A549 (cell line): ENCODE results near the gene ACD. TPM values are rescaled to one million over a fixed set of nuclear protein-coding genes. Genes with fewer than 3 reads are reported as not detected.

ENCODE experiments used
- ATAC-seq, 2 experiments: fragments of 200-7000 bp in 1 of 2; fragments of >200 bp in 1 of 2; cut with Nextera tagmentation in 1 of 2; cut with Tn5 transposase in 1 of 2; 3 replicates each; pipeline versions ENCODE4 v1.8.0 to v1.9.1; 2018 to 2020; ENCODE audit warnings: mild to moderate bottlenecking in 1 of 2, moderate library complexity in 1 of 2
- CTCF ChIA-PET: fragments of 300-600 bp; sonication (Branson Sonifier 250); formaldehyde crosslinking; extraction: SDS; loops from one replicate; lab custom pipeline; 2021; ENCODE audit warnings: antibody characterized with exemption, inconsistent platforms; lab: Yijun Ruan, JAX
- POLR2A ChIA-PET: fragments of 350-600 bp; formaldehyde crosslinking; extraction: SDS; loops from one replicate; lab custom pipeline; 2021; ENCODE audit warnings: antibody characterized with exemption, inconsistent platforms; lab: Yijun Ruan, JAX
- DNase-seq, 2 experiments: peaks; one replicate each; pipeline versions ENCODE4 v3.0.0 to v3.0.0-alpha.2; 2011 to 2016; ENCODE audit warnings: low read depth in 1 of 2, low spot score in 1 of 2
- FAIRE-seq: peaks from 2 replicates; lab custom pipeline; 2011; peaks lifted over from hg19 to GRCh38; lab: Jason Lieb, UNC
- H3K27ac ChIP-seq, 2 experiments: fragments of >200 bp; sonication (Bioruptor Twin); formaldehyde crosslinking; 3 replicates each; pipeline ENCODE4 v1.5.1; 2016 to 2017
- H3K4me1 ChIP-seq: fragments of >200 bp; sonication (Bioruptor Twin); formaldehyde crosslinking; 3 replicates; pipeline ENCODE4 v1.6.1; 2016
- H3K4me2 ChIP-seq: fragments of >200 bp; sonication (Bioruptor Twin); formaldehyde crosslinking; 3 replicates; pipeline ENCODE4 v1.6.1; 2016
- H3K4me3 ChIP-seq: fragments of >200 bp; sonication (Bioruptor Twin); formaldehyde crosslinking; 3 replicates; pipeline ENCODE4 v1.5.1; 2016
- H3K9me3 ChIP-seq: fragments of >200 bp; sonication (Bioruptor Twin); formaldehyde crosslinking; 3 replicates; pipeline ENCODE4 v1.6.1; 2016
- BHLHE40 ChIP-seq: IDR thresholded peaks from 2 replicates; pipeline ENCODE4 v1.6.1; 2012; ENCODE audit warnings: low read depth, low read length, inconsistent platforms
- CBX2 ChIP-seq: fragments of 200-600 bp; sonication (generic); IDR thresholded peaks from 2 replicates; pipeline ENCODE4 v1.6.1; 2016; ENCODE audit warnings: low read depth, mild to moderate bottlenecking, borderline replicate concordance
- CBX8 ChIP-seq: fragments of 200-600 bp; sonication (generic); IDR thresholded peaks from 2 replicates; pipeline ENCODE4 v1.6.1; 2016
- CEBPB ChIP-seq, 2 experiments: fragments of >200 bp in 1 of 2; sonication (Bioruptor Twin) in 1 of 2; formaldehyde crosslinking in 1 of 2; IDR thresholded peaks; 2 replicates each; pipeline ENCODE4 v1.6.1; 2012 to 2016
- CHD2 ChIP-seq: fragments of 150-350 bp; IDR thresholded peaks from 2 replicates; pipeline ENCODE4 v1.6.1; 2014; ENCODE audit warnings: low read length; ENCODE audit not compliant: partially characterized antibody
- CTCF ChIP-seq: fragments of >200 bp; sonication (Bioruptor Twin); formaldehyde crosslinking; IDR thresholded peaks from 3 replicates; pipeline ENCODE4 v1.5.1; 2016
- EHF ChIP-seq: fragments of 250-450 bp; sonication (Bioruptor Pico); IDR thresholded peaks from 2 replicates; pipeline ENCODE4 v1.5.0; 2020; ENCODE audit warnings: mild to moderate bottlenecking
- FOSB ChIP-seq: fragments of 250-450 bp; sonication (Bioruptor Pico); IDR thresholded peaks from 2 replicates; pipeline ENCODE4 v1.5.0; 2020; ENCODE audit warnings: mild to moderate bottlenecking, moderate library complexity
- HEYL ChIP-seq: fragments of 250-450 bp; sonication (Bioruptor Pico); IDR thresholded peaks from 2 replicates; pipeline ENCODE4 v1.8.0; 2021; ENCODE audit warnings: mild to moderate bottlenecking, moderate library complexity
- HOXA7 ChIP-seq: fragments of 250-450 bp; sonication (Bioruptor Pico); IDR thresholded peaks from 2 replicates; pipeline ENCODE4 v1.5.0; 2020; ENCODE audit warnings: mild to moderate bottlenecking, moderate library complexity
- HOXB5 ChIP-seq: fragments of 250-450 bp; sonication (Bioruptor Pico); IDR thresholded peaks from 2 replicates; pipeline ENCODE4 v1.5.0; 2020; ENCODE audit warnings: mild to moderate bottlenecking, moderate library complexity
- JUN ChIP-seq, 2 experiments: fragments of >200 bp; sonication (Bioruptor Twin); formaldehyde crosslinking; IDR thresholded peaks; 2 replicates in 1 of 2; 3 replicates in 1 of 2; pipeline ENCODE4 v1.6.1; 2016 to 2017
- KDM1A ChIP-seq: fragments of 200-600 bp; sonication (generic); IDR thresholded peaks from 2 replicates; pipeline ENCODE4 v1.6.1; 2016; ENCODE audit warnings: low read depth, mild to moderate bottlenecking
- KDM5A ChIP-seq: fragments of 200-600 bp; sonication (generic); IDR thresholded peaks from 2 replicates; pipeline ENCODE4 v1.6.1; 2016; ENCODE audit warnings: antibody characterized with exemption, mild to moderate bottlenecking
- MAZ ChIP-seq: fragments of 150-350 bp; IDR thresholded peaks from 2 replicates; pipeline ENCODE4 v1.6.1; 2014; ENCODE audit warnings: antibody characterized with exemption, low read depth, low read length, borderline replicate concordance
- MYC ChIP-seq: IDR thresholded peaks from 2 replicates; pipeline ENCODE4 v1.6.1; 2012; ENCODE audit warnings: mild to moderate bottlenecking, inconsistent platforms, low read length, improper control_type of control experiment, borderline replicate concordance
- NPAS2 ChIP-seq: fragments of 250-450 bp; sonication (Bioruptor Pico); IDR thresholded peaks from 2 replicates; pipeline ENCODE4 v1.8.0; 2022; ENCODE audit warnings: mild to moderate bottlenecking, moderate library complexity, borderline replicate concordance
- POLR2AphosphoS2 ChIP-seq: conservative IDR thresholded peaks from 2 replicates; pipeline ENCODE4 v1.6.1; 2012; ENCODE audit warnings: low read length, improper control_type of control experiment, inconsistent platforms
- RAD21 ChIP-seq, 2 experiments: fragments of >200 bp in 1 of 2; sonication (Bioruptor Twin) in 1 of 2; formaldehyde crosslinking in 1 of 2; IDR thresholded peaks in 1 of 2; conservative IDR thresholded peaks in 1 of 2; 2 replicates in 1 of 2; 3 replicates in 1 of 2; pipeline ENCODE4 v1.6.1; 2012 to 2018; ENCODE audit warnings: inconsistent platforms in 1 of 2
- RARB ChIP-seq: fragments of 250-450 bp; sonication (Bioruptor Pico); IDR thresholded peaks from 2 replicates; pipeline ENCODE4 v1.8.0; 2021; ENCODE audit warnings: mild to moderate bottlenecking, moderate library complexity
- RCOR1 ChIP-seq: fragments of 150-350 bp; IDR thresholded peaks from 2 replicates; pipeline ENCODE4 v1.6.1; 2014; ENCODE audit warnings: antibody characterized with exemption, low read length, low read depth
- RFX5 ChIP-seq: fragments of 450-650 bp; IDR thresholded peaks from 2 replicates; pipeline ENCODE4 v1.7.1; 2014; ENCODE audit warnings: antibody characterized with exemption, mild to moderate bottlenecking, moderate library complexity
- SMC3 ChIP-seq: fragments of >200 bp; sonication (Bioruptor Twin); formaldehyde crosslinking; IDR thresholded peaks from 3 replicates; pipeline ENCODE4 v1.6.1; 2018; ENCODE audit warnings: inconsistent platforms
- SREBF2 ChIP-seq: fragments of 450-650 bp; IDR thresholded peaks from 2 replicates; pipeline ENCODE4 v1.6.1; 2014; ENCODE audit warnings: mild to moderate bottlenecking, moderate library complexity
- ZNF302 ChIP-seq: fragments of 250-450 bp; sonication (Bioruptor Pico); IDR thresholded peaks from 2 replicates; pipeline ENCODE4 v1.9.0; 2021; ENCODE audit warnings: inconsistent platforms, mild to moderate bottlenecking, moderate library complexity
- ZSCAN20 ChIP-seq: fragments of 250-450 bp; sonication (Bioruptor Pico); IDR thresholded peaks from 2 replicates; pipeline ENCODE4 v1.8.0; 2022; ENCODE audit warnings: mild to moderate bottlenecking, moderate library complexity
- WGBS: methylation state at CpG from one replicate; pipeline ENCODE4 v1.1.6; 2017; ENCODE audit errors: missing lambda C conversion rate; 5-methylcytosine and 5-hydroxymethylcytosine counted together
- polyA plus RNA-seq, 4 experiments: library from polyadenylated mRNA; depleted of rRNA in 3 of 4; stranded (reverse); fragments of >200 nt; fragmentation: RNase III in 1 of 4; extraction: RNeasy Plus Mini Kit Qiagen cat#74134 plus additional on column Dnase treatment in 1 of 4; gene quantifications; 2 replicates in 3 of 4; 3 replicates in 1 of 4; pipeline ENCODE4 v1.2.3, GENCODE V29; 2011 to 2017
- TF ChIP-seq, protein P1 (sequence below): fragments of 150-350 bp; IDR thresholded peaks from 2 replicates; pipeline ENCODE4 v1.6.1; 2014; ENCODE audit warnings: low read depth, mild to moderate bottlenecking, low read length
- TF ChIP-seq, protein P2 (sequence below): fragments of 200-600 bp; sonication (generic); IDR thresholded peaks from 2 replicates; pipeline ENCODE4 v1.6.1; 2016; ENCODE audit warnings: antibody characterized with exemption, mild to moderate bottlenecking, moderate library complexity
- TF ChIP-seq, protein P3 (sequence below): IDR thresholded peaks from 2 replicates; pipeline ENCODE4 v1.6.1; 2012
- TF ChIP-seq, protein P4 (sequence below): fragments of 250-450 bp; sonication (Bioruptor Pico); IDR thresholded peaks from 2 replicates; pipeline ENCODE4 v1.5.0; 2020; ENCODE audit warnings: low read depth, mild to moderate bottlenecking, moderate library complexity

Gene ACD
- polyA plus RNA-seq, 2 of the 4 experiments (the other 2 are of a cell fraction) = 19.4 to 26.4 TPM

DNA sequence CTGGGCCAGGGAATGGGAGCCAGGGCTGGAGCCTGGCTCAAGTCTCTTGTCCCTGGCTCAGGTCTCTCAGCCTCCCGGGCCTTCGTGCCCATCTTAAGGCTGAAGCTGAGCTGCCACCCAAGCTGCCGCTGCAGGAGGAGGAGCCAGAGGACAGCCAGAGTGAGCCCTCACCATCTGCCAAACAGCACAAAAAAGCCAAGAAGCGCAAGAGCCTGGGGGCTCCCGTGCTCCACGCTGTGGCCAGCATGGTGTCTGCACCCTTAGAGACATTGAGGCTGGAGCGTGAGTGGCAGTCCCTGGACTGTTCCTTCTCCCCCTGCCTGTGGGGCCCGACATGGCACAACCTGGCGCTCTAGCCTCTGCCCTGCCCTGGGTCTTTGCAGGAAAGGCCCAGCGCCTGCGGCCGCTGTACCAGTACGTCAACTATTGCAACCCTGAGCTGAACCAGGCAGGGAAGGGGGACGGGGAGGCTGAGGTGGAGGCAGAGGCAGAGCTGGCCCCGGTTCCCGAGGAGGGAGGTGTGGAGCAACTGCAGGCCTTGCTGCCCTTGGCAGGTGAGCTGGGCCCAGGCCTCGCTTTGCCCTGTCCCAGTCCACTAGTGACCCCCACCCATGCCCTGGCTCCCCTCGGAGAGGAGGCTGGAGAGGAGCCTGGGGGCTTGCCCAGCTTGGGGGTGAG is 7.9 kb upstream of the ACD start:
- Histone ChIP-seq H3K27ac (peak overlapping the region in 1 of 2 experiments; percentile 55; a peak in 3 of 6 replicates), H3K4me2 (0 out of 3 replicates have a peak overlapping the region, but pooled peaks have one; percentile 22), H3K9me3 (no peaks in the 10 kb centered on the region)
- peak; percentile 93 to 98 for DNase-seq
- peak; percentile 86 to 92 for ATAC-seq
- TF ChIP-seq KDM1A = no peak
- TF ChIP-seq BHLHE40 = no peak
- TF ChIP-seq HEYL (CRISPR knock-in tag) = no peak
- no peak for TF ChIP-seq HOXB5 (CRISPR knock-in tag)
- peak; percentile 57 to 65 for TF ChIP-seq RAD21 (conservative IDR thresholded peaks at IDR 0.05 in 1 of 2, IDR thresholded peaks at IDR 0.05 in 1 of 2)
- TF ChIP-seq, protein P1, sequence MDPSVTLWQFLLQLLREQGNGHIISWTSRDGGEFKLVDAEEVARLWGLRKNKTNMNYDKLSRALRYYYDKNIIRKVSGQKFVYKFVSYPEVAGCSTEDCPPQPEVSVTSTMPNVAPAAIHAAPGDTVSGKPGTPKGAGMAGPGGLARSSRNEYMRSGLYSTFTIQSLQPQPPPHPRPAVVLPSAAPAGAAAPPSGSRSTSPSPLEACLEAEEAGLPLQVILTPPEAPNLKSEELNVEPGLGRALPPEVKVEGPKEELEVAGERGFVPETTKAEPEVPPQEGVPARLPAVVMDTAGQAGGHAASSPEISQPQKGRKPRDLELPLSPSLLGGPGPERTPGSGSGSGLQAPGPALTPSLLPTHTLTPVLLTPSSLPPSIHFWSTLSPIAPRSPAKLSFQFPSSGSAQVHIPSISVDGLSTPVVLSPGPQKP = no peak
- no peak for TF ChIP-seq RFX5
- TF ChIP-seq CHD2 = no peak
- no peak for TF ChIP-seq RARB (CRISPR knock-in tag)
- no peak for TF ChIP-seq JUN (IDR thresholded peaks at IDR 0.05)
- no peak for TF ChIP-seq SREBF2
- TF ChIP-seq MAZ = no peak
- no peak for TF ChIP-seq CBX8
- TF ChIP-seq, protein P2, sequence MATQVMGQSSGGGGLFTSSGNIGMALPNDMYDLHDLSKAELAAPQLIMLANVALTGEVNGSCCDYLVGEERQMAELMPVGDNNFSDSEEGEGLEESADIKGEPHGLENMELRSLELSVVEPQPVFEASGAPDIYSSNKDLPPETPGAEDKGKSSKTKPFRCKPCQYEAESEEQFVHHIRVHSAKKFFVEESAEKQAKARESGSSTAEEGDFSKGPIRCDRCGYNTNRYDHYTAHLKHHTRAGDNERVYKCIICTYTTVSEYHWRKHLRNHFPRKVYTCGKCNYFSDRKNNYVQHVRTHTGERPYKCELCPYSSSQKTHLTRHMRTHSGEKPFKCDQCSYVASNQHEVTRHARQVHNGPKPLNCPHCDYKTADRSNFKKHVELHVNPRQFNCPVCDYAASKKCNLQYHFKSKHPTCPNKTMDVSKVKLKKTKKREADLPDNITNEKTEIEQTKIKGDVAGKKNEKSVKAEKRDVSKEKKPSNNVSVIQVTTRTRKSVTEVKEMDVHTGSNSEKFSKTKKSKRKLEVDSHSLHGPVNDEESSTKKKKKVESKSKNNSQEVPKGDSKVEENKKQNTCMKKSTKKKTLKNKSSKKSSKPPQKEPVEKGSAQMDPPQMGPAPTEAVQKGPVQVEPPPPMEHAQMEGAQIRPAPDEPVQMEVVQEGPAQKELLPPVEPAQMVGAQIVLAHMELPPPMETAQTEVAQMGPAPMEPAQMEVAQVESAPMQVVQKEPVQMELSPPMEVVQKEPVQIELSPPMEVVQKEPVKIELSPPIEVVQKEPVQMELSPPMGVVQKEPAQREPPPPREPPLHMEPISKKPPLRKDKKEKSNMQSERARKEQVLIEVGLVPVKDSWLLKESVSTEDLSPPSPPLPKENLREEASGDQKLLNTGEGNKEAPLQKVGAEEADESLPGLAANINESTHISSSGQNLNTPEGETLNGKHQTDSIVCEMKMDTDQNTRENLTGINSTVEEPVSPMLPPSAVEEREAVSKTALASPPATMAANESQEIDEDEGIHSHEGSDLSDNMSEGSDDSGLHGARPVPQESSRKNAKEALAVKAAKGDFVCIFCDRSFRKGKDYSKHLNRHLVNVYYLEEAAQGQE = no peak
- TF ChIP-seq CEBPB (IDR thresholded peaks at IDR 0.05) = no peak
- TF ChIP-seq, protein P3, sequence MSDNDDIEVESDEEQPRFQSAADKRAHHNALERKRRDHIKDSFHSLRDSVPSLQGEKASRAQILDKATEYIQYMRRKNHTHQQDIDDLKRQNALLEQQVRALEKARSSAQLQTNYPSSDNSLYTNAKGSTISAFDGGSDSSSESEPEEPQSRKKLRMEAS = peak; percentile 41; the same call in 1 of the 2 replicates
- TF ChIP-seq EHF = no peak
- TF ChIP-seq POLR2AphosphoS2 = no peak
- no peak for TF ChIP-seq KDM5A
- no peak for TF ChIP-seq CBX2
- no peak for TF ChIP-seq ZNF302 (CRISPR knock-in tag)
- no peak for TF ChIP-seq HOXA7
- no peak for TF ChIP-seq ZSCAN20 (CRISPR knock-in tag)
- peak; percentile 69 for TF ChIP-seq CTCF
- TF ChIP-seq, protein P4, sequence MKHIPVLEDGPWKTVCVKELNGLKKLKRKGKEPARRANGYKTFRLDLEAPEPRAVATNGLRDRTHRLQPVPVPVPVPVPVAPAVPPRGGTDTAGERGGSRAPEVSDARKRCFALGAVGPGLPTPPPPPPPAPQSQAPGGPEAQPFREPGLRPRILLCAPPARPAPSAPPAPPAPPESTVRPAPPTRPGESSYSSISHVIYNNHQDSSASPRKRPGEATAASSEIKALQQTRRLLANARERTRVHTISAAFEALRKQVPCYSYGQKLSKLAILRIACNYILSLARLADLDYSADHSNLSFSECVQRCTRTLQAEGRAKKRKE = no peak
- no peak for TF ChIP-seq RCOR1
- TF ChIP-seq NPAS2 (CRISPR knock-in tag) = no peak
- peak; percentile 88 for TF ChIP-seq SMC3
- TF ChIP-seq FOSB (CRISPR knock-in tag) = no peak
- TF ChIP-seq MYC = no peak
- TF ChIP-seq, all 56 proteins: peak for 4
- WGBS = 49% methylated on average over 14 of the region's 18 CpGs
- Histone ChIP-seq H3K4me1 (peaks cover 17% of the 10 kb centered on the region), H3K4me3 (no peak overlapping the region)
- CTCF ChIA-PET = interaction anchor here (0.6 to 16.7 kb wide), 48 partner anchors 8 to 218 kb away, joined by 3 to 174 read pairs (median 4); partner anchors contain the start of genes ACD, CARMIL2, CTCF and GFOD2
- POLR2A ChIA-PET = interaction anchor here (0.6 kb wide), 1 partner anchor 27 kb away, joined by 3 read pairs; no protein-coding TSS in a partner anchor
- FAIRE-seq = no peak
